Measurements from ENCODE around the gene TPD52L1. TPM values are rescaled to one million over a fixed set of nuclear protein-coding genes. Genes with fewer than 3 reads are reported as not detected.

The TPD52L1 gene
- total and polyA plus RNA-seq, 2 donors, result 6.3 to 16.9 TPM

DNA sequence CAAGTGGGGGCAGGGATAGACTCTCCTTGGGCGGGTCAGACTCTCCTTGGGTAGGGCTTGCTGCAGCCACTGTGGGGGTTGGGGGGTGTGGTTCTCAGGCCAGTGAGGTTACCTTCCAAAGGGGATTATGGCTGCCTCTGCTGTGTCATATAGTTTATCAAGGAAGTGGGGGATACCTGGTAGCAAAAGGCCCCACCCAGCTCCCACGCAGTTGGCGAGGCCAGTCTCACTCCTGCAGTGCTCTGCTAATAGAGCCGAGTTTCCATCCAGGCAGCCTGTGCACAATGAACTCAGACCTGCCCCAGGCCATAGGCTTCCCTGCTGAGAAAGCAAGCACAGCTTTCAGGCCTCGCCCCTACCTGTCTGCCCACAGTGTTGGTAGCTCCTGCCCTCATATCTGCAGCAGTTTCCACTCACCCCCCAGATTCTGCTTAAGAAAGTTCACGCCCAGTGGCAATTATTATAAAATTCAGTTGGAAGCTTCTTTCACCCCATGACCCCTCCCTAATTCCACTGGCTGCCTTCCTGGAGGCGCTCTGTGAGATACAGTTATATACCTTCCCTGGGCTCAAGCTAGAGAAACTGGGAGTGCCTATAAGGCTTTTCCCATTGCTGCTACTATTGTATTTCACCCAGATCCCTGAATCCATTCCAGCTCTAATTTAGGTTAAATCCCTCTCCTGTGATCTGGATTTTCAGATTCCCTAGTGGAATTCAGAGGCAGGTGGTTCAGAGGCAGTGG lies 92.1 kb downstream of the TPD52L1 start:
- 95% methylated on average over 7 of the region's 7 CpGs for WGBS
- Histone ChIP-seq H3K4me3 (ENCODE audit: low read length in 2 of 2) (no peak overlapping the region), H3K27me3 (ENCODE audit: control insufficient read depth in 2 of 2, insufficient read depth in 1 of 2, low read length in 1 of 2) (no peaks in the 10 kb centered on the region), H3K36me3 (ENCODE audit: control insufficient read depth in 2 of 2, insufficient read depth in 2 of 2, low read length in 1 of 2) (no peaks in the 10 kb centered on the region), H3K4me1 (ENCODE audit: control insufficient read depth in 2 of 2, insufficient read depth in 2 of 2, low read length in 2 of 2) (no peaks in the 10 kb centered on the region), H3K9me3 (ENCODE audit: control insufficient read depth in 2 of 2, insufficient read depth in 1 of 2, low read length in 1 of 2) (no peaks in the 10 kb centered on the region), H3K27ac (ENCODE audit: low read depth in 1 of 2, low read length in 1 of 2) (no peak overlapping the region)
- no peak for DNase-seq (ENCODE audit: low read depth in 6 of 9, low spot score in 9 of 9)

DNA sequence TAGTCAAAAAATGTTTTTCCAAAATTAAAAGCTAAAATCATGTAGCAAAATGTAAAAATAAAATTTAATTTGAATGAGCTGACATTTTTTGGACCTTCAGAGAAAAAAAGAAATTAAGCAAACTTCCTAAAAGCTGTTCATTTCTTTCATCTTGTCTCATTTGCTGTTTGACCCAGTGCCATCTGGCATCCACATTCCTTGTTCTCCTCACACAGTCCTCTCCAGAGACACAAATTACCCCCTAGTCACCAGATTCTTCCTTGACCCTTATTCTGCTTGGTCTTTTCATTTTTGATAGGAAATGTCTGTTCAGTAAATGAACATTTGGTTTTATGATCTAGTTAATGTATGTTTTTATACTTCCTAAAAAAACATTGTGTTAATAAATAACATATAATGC lies 93.0 kb downstream of the TPD52L1 start:
- no peak for DNase-seq (ENCODE audit: low read depth in 6 of 9, low spot score in 9 of 9)
- Histone ChIP-seq H3K4me1 (ENCODE audit: control insufficient read depth in 2 of 2, insufficient read depth in 2 of 2, low read length in 2 of 2) (no peaks in the 10 kb centered on the region), H3K9me3 (ENCODE audit: control insufficient read depth in 2 of 2, insufficient read depth in 1 of 2, low read length in 1 of 2) (no peaks in the 10 kb centered on the region), H3K36me3 (ENCODE audit: control insufficient read depth in 2 of 2, insufficient read depth in 2 of 2, low read length in 1 of 2) (no peaks in the 10 kb centered on the region), H3K27ac (ENCODE audit: low read depth in 1 of 2, low read length in 1 of 2) (no peak overlapping the region), H3K27me3 (ENCODE audit: control insufficient read depth in 2 of 2, insufficient read depth in 1 of 2, low read length in 1 of 2) (no peaks in the 10 kb centered on the region), H3K4me3 (ENCODE audit: low read length in 2 of 2) (no peak overlapping the region)

DNA sequence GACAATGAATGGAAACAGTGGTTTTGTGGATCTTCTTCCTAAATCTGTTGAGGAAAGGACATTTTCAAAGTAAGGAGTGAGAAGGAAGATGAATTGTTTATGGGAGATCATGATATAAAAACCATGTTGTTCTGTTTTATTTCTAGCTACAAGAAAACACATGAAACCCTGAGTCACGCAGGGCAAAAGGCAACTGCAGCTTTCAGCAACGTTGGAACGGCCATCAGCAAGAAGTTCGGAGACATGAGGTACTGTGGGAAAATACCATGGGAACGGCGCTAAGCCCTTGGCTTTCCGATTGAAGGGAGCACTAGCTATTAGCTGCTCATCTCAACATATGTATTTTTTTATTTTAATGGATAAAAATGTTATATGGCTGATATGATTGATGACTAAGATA lies 94.6 kb downstream of the TPD52L1 start:
- no peak overlapping the region for H3K27ac ChIP-seq (ENCODE audit: low read depth in 1 of 2, low read length in 1 of 2)
- no peaks in the 10 kb centered on the region for H3K36me3 ChIP-seq (ENCODE audit: control insufficient read depth in 2 of 2, insufficient read depth in 2 of 2, low read length in 1 of 2)
- H3K27me3 ChIP-seq (ENCODE audit: control insufficient read depth in 2 of 2, insufficient read depth in 1 of 2, low read length in 1 of 2), result no peaks in the 10 kb centered on the region
- DNase-seq (ENCODE audit: low read depth in 6 of 9, low spot score in 9 of 9), result no peak
- no peak overlapping the region for H3K4me3 ChIP-seq (ENCODE audit: low read length in 2 of 2)
- no peaks in the 10 kb centered on the region for H3K9me3 ChIP-seq (ENCODE audit: control insufficient read depth in 2 of 2, insufficient read depth in 1 of 2, low read length in 1 of 2)
- H3K4me1 ChIP-seq (ENCODE audit: control insufficient read depth in 2 of 2, insufficient read depth in 2 of 2, low read length in 2 of 2), result no peaks in the 10 kb centered on the region
- 96% methylated on average over 7 of the region's 7 CpGs for WGBS

DNA sequence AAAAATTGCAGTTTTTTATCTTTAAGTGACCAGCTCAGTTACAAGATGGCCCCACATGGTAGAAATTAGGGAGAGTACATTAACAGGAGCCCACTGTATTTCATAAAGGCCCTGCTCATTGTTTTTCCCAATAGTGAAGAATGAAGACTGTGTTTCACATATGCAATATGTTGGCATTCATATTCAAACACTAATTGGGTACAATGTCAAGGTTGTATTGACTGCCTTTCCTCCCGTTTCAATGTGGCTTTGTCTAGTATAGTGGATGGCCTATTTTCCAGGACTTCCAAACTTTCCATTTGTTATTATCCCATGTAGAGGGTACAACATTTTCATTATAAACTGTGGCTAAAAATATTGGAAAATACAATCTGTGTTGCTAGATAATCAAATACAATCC lies 96.9 kb downstream of the TPD52L1 start:
- Histone ChIP-seq H3K27ac (ENCODE audit: low read depth in 1 of 2, low read length in 1 of 2) (no peak overlapping the region), H3K9me3 (ENCODE audit: control insufficient read depth in 2 of 2, insufficient read depth in 1 of 2, low read length in 1 of 2) (no peaks in the 10 kb centered on the region), H3K27me3 (ENCODE audit: control insufficient read depth in 2 of 2, insufficient read depth in 1 of 2, low read length in 1 of 2) (no peaks in the 10 kb centered on the region), H3K36me3 (ENCODE audit: control insufficient read depth in 2 of 2, insufficient read depth in 2 of 2, low read length in 1 of 2) (no peaks in the 10 kb centered on the region), H3K4me3 (ENCODE audit: low read length in 2 of 2) (no peak overlapping the region), H3K4me1 (ENCODE audit: control insufficient read depth in 2 of 2, insufficient read depth in 2 of 2, low read length in 2 of 2) (no peaks in the 10 kb centered on the region)
- WGBS, result 97% methylated on average over 1 of the region's 1 CpG
- no peak for DNase-seq (ENCODE audit: low read depth in 6 of 9, low spot score in 9 of 9)

DNA sequence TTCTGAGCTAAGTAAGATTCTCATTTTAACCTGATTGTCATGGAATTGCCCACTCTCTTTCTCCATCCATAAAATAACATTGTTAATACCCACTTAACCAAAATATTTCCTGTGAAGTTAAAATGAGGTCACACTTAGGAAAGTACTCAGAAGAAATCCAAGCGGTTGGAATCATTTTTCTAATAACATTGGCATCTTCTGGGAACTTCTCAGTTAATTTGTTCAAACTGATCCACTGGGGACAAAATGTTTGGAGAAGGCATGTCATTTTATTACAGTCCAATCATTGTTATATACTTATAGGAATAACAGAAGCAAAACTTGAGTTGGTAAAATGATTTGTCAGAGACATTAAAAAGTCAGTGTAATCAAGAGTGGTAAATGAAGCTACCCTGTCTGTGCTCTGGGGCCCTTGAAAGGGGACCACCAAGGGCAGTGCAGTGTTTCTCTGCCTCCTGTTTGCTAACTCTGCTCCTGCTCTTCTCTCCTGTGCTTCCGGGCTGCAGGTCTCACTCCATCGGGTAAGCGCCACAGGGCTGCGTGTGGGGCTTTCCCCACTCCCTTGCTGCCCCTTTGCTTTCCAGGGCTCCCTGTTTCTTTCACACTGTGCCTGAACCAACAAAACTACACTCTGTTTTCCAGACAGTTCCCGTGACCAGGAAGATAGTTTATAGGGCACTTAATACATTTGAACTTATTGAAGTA lies 98.1 kb downstream of the TPD52L1 start:
- H3K27me3 ChIP-seq (ENCODE audit: control insufficient read depth in 2 of 2, insufficient read depth in 1 of 2, low read length in 1 of 2), result no peaks in the 10 kb centered on the region
- no peaks in the 10 kb centered on the region for H3K36me3 ChIP-seq (ENCODE audit: control insufficient read depth in 2 of 2, insufficient read depth in 2 of 2, low read length in 1 of 2)
- peak in 2 of 9 donors; percentile 4 to 7 for DNase-seq (ENCODE audit: low read depth in 6 of 9, low spot score in 9 of 9)
- H3K4me3 ChIP-seq (ENCODE audit: low read length in 2 of 2), result no peak overlapping the region
- no peak overlapping the region for H3K27ac ChIP-seq (ENCODE audit: low read depth in 1 of 2, low read length in 1 of 2)
- no peaks in the 10 kb centered on the region for H3K9me3 ChIP-seq (ENCODE audit: control insufficient read depth in 2 of 2, insufficient read depth in 1 of 2, low read length in 1 of 2)
- WGBS, result 87% methylated on average over 6 of the region's 6 CpGs
- no peaks in the 10 kb centered on the region for H3K4me1 ChIP-seq (ENCODE audit: control insufficient read depth in 2 of 2, insufficient read depth in 2 of 2, low read length in 2 of 2)

DNA sequence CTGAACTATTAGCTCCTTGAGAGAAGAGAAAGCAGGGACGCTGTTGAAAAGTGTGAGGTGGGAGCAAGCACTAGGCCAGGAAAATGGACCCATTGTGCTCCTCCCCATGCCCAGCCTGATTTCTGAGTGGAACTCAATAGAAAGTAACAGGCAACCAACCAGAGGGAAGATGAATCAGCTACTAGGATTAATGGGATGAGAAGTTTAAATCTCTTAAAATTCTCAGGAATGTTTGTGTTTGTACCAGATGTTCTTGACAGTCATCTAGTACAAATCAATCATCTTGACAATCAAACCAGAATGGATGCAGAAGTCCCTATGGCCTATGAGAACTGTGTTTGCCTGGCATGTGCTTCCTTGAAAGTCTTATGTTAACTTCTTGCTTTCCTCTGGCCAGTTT lies 99.3 kb downstream of the TPD52L1 start:
- no peaks in the 10 kb centered on the region for H3K36me3 ChIP-seq (ENCODE audit: control insufficient read depth in 2 of 2, insufficient read depth in 2 of 2, low read length in 1 of 2)
- H3K9me3 ChIP-seq (ENCODE audit: control insufficient read depth in 2 of 2, insufficient read depth in 1 of 2, low read length in 1 of 2), result no peaks in the 10 kb centered on the region
- H3K27ac ChIP-seq (ENCODE audit: low read depth in 1 of 2, low read length in 1 of 2), result no peak overlapping the region
- 92% methylated on average over 1 of the region's 1 CpG for WGBS
- DNase-seq (ENCODE audit: low read depth in 6 of 9, low spot score in 9 of 9), result no peak
- H3K27me3 ChIP-seq (ENCODE audit: control insufficient read depth in 2 of 2, insufficient read depth in 1 of 2, low read length in 1 of 2), result no peaks in the 10 kb centered on the region
- H3K4me3 ChIP-seq (ENCODE audit: low read length in 2 of 2), result no peak overlapping the region
- no peaks in the 10 kb centered on the region for H3K4me1 ChIP-seq (ENCODE audit: control insufficient read depth in 2 of 2, insufficient read depth in 2 of 2, low read length in 2 of 2)

DNA sequence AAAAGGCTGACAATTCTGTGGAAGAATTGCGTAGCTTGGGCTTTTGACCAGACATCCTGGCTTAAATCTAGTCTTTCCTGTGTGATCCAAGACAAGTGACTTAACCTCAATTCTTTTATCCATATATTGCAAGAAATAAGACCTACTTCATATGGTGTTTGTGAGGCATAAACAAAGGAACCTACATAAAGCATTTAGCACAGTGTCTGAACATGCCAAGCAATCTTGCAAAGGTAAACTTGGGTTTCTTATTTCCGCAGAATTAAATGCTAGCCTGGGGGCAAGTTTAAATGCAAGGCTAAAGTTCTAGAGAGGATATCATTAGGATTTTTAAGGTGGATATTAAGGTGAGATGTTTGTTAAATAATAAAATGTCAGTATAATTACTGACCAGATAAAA lies 100.3 kb downstream of the TPD52L1 start:
- Histone ChIP-seq H3K27ac (ENCODE audit: low read depth in 1 of 2, low read length in 1 of 2) (no peak overlapping the region), H3K4me3 (ENCODE audit: low read length in 2 of 2) (no peak overlapping the region), H3K27me3 (ENCODE audit: control insufficient read depth in 2 of 2, insufficient read depth in 1 of 2, low read length in 1 of 2) (no peaks in the 10 kb centered on the region), H3K9me3 (ENCODE audit: control insufficient read depth in 2 of 2, insufficient read depth in 1 of 2, low read length in 1 of 2) (no peaks in the 10 kb centered on the region), H3K36me3 (ENCODE audit: control insufficient read depth in 2 of 2, insufficient read depth in 2 of 2, low read length in 1 of 2) (no peaks in the 10 kb centered on the region), H3K4me1 (ENCODE audit: control insufficient read depth in 2 of 2, insufficient read depth in 2 of 2, low read length in 2 of 2) (no peaks in the 10 kb centered on the region)
- WGBS, result 95% methylated on average over 2 of the region's 2 CpGs
- DNase-seq (ENCODE audit: low read depth in 6 of 9, low spot score in 9 of 9), result no peak

DNA sequence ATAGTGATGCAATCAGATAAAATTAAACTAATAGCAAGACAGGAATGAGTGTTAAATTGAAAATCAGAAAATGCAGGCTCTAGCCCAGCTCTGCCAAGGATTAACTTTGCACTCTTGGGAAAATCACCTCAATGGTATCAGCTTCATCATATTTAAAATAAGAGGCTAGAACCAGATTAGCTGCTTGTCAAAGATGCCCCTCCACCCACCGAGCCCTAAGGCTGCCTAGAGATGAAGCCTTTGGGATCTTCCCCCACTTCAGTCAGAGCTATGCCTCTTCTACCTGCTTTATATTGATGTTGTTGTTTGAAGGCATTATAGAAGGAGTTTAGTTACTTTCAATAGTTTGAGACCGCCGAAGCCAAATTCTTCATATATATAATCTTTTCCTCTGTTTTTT lies 100.7 kb downstream of the TPD52L1 start:
- WGBS, result 97% methylated on average over 3 of the region's 3 CpGs

DNA sequence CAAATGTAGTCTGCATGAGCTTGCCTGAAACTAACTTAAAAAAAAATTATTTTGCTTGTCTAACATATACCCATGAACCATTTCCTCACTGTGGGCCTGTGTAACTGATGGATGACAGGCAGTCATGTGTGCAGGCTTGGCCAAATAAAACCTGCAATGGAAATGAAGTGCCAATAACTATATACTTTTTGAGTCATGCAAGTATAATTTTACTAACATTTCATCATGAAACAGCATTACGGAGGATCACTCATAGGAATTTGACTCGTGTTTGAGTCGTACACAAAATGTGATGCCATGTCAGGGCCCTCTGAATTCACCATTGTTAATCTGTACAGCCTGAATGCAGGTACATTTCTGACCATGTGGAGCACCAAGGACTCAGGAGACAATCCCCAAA lies 101.6 kb downstream of the TPD52L1 start:
- no peak for DNase-seq (ENCODE audit: low read depth in 6 of 9, low spot score in 9 of 9)
- 78% methylated on average over 3 of the region's 3 CpGs for WGBS
- no peaks in the 10 kb centered on the region for H3K27me3 ChIP-seq (ENCODE audit: control insufficient read depth in 2 of 2, insufficient read depth in 1 of 2, low read length in 1 of 2)
- H3K36me3 ChIP-seq (ENCODE audit: control insufficient read depth in 2 of 2, insufficient read depth in 2 of 2, low read length in 1 of 2), result no peaks in the 10 kb centered on the region
- H3K4me3 ChIP-seq (ENCODE audit: low read length in 2 of 2), result no peak overlapping the region
- H3K9me3 ChIP-seq (ENCODE audit: control insufficient read depth in 2 of 2, insufficient read depth in 1 of 2, low read length in 1 of 2), result no peaks in the 10 kb centered on the region
- H3K27ac ChIP-seq (ENCODE audit: low read depth in 1 of 2, low read length in 1 of 2), result no peak overlapping the region
- no peaks in the 10 kb centered on the region for H3K4me1 ChIP-seq (ENCODE audit: control insufficient read depth in 2 of 2, insufficient read depth in 2 of 2, low read length in 2 of 2)

More for the DNA sequence above, 100.7 kb downstream of the TPD52L1 start:
- no peaks in the 10 kb centered on the region for H3K27me3 ChIP-seq (ENCODE audit: control insufficient read depth in 2 of 2, insufficient read depth in 1 of 2, low read length in 1 of 2)
- H3K4me1 ChIP-seq (ENCODE audit: control insufficient read depth in 2 of 2, insufficient read depth in 2 of 2, low read length in 2 of 2), result no peaks in the 10 kb centered on the region
- no peaks in the 10 kb centered on the region for H3K36me3 ChIP-seq (ENCODE audit: control insufficient read depth in 2 of 2, insufficient read depth in 2 of 2, low read length in 1 of 2)
- no peak for DNase-seq (ENCODE audit: low read depth in 6 of 9, low spot score in 9 of 9)
- no peaks in the 10 kb centered on the region for H3K9me3 ChIP-seq (ENCODE audit: control insufficient read depth in 2 of 2, insufficient read depth in 1 of 2, low read length in 1 of 2)
- no peak overlapping the region for H3K4me3 ChIP-seq (ENCODE audit: low read length in 2 of 2)
- no peak overlapping the region for H3K27ac ChIP-seq (ENCODE audit: low read depth in 1 of 2, low read length in 1 of 2)
